NCI-H2029 (cell line): Measurements from ENCODE around the gene TEPSIN.

Source experiments
- DNase-seq: peaks from one replicate; lab custom pipeline; 2025; lab: John Stamatoyannopoulos, UW

TEPSIN gene

DNA sequence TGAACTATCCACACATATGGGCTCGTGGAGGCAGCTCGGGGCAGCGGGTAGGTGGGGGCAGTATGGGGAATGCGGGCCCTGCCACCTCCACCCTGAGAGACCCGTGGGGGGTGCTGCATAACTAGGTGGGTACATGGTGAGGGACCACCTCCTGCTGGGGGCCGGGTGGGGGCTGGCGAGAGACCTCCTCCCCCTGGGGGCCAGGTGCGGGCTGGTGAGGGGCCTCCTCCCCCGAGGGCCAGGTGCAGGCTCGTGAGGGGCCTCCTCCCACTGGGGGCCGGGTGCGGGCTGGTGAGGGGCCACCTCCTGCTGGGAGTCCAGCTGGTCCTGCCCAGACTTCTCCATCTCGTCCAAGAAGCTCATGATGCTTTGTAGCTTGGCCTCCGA is 41.5 kb downstream of the TEPSIN start:
- DNase-seq: no peak

DNA sequence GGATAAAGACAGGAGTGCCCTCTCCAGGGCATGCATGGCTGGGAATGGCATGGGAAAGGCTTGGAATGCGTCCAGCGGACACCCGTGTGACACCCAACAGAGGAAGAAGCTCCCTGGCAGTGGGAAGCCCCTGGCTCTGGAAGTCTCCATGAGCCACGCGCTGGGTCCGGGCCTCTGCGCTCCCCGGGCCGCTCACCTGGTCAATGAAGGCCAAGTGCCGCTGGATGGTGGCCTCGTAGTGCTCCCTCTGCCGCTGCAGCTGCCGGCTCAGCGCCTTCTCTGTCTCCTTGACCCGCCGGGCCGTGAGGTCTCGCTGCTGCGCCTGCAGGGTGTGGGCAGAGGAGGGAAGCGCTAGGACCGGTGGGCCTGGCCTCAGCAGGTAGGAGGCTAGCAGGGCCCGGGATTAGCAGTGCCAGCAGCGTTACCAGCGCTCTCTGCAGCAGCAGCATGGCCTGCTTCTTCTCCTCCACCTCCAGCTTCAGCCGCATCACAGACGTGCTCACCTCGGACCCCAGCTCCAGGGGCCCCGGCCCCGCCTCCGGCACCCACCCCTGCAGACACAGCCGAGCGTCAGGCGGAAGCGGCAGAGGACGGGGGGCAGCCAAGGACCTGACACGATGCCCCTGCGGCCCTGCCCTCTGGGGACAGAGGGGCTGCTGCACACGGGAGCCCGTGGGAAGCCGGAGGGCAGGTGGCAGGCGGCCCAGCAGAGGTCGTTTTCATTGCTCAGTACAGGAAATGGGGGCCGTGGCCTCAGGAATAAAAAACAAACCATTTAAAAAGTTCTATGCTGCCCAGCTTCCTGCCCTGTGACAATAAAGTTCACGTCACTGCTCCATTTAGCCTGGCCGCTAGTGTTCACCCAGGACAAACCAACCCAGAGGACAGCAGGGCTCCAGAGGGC is 42.1 kb downstream of the TEPSIN start:
- DNase-seq: no peak

DNA sequence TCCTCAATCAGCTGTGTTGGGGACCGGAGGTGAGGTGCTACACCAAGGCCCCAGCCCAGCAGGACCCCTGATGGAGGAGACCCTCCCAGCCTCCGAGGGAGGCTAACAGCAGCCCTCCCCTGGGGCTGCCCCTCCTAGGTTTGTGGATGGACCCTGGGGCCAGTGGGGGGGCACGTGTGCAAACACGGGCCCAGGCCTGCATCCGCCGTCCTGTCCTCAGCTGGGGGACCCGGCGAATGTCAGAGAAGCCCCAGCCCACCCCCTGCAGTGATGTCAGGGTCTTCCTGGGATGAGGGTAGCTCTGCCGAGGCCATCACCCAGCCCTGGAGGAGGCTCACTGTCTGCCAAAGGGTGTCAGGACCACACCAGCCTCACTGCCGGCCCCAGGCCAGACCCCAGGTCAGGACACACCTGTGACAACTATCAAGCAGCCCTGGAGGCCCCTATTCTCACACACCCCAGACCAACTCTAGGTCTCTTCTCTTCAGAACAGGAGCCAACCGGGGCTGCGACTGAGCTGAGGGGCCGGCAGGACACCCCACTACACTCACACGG is 42.8 kb downstream of the TEPSIN start:
- no peak for DNase-seq

DNA sequence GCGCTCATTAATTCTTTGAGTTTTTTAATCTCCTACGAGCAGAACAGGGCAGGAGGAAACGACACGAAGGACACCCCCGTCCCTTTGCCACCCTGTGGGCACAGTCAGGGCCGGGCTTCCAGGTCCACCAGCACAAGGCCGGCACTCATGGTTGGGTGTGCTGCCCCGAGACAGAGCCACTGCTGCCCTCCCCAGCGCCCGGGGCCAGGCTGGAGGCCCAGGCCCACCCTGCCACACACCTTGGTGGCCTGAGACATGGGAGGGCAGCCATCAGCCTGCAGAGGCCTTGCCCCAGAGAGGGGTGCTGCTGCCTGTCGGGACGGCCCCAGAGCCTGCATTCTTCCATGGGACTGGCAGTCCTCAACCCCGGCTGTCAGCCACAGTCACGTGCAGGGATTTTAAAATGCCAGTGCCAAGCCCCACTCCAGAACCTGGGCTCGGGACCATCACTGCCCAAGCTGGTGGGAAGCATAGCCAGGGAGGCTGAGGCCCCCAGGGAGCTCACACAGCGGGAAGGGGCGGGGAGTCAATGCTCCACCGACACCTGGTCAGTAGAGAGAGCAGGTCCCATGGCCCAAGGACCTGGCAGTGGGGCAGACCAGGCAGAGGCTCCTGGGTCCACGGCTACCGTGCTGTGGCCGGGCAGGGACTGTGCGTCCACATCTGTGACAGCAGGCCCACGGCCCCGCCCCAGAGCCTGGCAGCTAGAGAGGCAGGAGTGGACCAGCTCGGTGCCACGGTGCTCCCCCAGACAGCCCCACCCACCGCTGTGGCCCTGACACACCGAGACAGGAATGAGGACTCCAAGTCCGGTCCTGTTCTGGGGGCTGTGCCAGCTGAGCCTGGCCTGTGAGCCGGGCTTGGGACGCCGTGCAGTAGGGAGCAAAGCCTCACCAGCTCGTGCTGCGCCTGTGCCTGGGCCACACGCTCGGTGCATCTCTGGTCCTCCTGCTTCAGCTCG is 43.6 kb downstream of the TEPSIN start:
- DNase-seq: no peak

DNA sequence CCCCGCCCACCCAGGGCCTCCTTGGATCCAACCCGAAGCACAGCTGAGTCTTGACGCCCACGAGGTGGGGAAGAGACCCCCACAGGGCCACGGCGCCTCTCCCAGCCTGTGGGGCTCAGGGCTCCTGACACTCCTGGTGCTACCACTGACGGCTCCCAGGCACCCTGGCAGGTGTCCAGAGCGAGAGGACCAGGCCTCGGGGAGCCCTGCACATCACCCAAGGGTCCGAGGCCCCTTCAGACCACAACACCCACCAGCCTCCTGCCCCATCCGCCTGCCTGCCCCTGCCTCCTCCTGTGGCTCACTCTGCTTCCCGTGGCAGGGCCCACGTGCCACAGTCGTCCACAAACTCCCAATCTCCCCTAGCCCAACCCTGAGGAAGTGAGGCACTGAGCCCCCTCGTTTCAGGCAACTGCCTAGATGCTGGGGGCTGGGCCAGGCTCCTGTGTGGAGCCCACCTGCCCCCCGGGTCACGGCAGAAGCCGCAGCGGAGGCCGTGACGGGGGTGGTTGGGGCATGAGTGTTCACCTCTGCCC is 44.6 kb downstream of the TEPSIN start:
- no peak for DNase-seq

DNA sequence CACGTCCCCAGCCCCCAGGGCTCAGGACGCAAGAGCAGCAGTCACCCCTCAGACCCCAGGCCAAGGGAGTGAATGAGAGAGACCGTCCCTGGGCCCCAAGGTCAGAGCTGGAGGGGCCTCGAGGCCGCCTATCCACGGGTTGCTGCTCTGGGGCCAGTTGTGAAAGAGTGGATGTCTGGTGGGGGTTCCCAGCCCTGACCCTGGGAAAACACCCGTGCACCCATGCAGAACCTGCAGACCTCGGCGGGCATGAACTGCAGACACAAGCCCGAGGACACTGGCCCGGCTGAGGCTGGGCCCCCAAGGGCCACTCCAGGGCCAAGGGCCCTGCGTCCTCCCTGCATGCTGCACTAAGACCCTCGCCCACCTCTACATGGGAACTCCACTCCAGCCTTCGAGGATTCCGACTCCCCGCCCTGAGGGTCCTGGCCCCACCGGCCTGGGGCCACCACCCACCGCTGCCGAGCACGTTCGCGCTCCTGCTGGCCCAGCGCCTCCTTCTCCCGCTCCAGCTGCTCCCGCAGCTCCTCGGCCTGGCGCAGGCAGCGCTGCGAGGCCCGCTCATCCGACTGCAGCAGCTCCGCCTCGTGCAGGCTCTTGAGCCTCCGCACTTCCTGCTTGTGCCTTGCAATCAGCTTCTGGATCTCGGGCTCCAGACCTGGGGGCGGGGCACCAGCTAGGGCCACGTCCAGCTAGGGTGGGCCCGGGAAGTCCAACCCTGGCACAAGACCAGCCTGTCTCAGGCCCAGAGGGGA is 45.2 kb downstream of the TEPSIN start:
- no peak for DNase-seq

DNA sequence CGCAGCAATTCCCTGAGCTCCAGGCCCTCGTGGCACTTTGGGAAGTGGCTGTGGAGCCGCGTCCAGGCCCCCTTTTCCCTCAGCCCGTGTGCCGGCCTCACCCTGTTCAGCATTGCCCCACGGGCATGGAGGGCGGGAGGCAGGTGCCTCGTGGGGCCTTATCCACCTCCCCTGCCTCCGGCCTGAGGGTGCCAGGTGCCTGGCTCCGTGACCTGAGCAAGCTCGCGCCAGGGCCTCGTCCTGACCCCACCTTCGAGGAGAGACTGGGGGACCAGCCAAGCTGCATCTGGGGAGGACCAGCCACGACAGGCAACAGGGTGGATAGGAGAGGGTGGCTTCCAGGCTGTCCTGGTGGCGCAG is 45.8 kb downstream of the TEPSIN start:
- DNase-seq: no peak

DNA sequence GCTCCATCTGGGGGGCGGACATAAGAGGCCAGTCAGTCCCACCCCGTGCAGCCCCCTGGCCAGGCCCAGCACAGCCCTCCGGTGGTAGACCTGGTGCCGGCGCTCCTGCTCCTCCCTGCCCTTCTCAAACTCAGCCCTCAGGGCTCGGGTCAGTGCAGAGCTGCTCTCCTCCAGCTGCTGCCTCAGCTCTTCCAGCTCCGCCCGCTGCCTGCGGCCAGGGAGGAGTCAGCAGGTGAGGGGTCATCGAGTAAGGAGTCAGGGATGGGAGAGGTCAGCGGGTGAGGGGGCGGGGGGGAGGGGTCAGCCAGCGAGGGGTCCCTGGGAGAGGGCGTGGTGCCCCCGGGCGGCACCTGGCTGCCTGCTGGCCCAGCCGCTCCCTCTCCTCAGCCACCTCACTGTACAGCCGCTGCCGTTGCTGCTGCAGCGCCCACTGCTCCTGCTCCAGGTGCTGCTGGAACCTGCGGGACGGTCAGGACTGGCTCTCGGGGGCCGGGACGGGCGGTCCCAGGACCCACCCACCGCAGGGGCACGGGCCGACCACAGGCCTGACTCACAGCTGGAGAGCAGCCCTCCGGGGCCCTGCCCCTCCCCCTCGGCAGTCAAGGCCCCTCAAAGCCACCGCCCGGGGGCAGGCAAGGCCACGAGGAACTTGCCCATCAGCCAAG is 46.3 kb downstream of the TEPSIN start:
- DNase-seq: no peak

DNA sequence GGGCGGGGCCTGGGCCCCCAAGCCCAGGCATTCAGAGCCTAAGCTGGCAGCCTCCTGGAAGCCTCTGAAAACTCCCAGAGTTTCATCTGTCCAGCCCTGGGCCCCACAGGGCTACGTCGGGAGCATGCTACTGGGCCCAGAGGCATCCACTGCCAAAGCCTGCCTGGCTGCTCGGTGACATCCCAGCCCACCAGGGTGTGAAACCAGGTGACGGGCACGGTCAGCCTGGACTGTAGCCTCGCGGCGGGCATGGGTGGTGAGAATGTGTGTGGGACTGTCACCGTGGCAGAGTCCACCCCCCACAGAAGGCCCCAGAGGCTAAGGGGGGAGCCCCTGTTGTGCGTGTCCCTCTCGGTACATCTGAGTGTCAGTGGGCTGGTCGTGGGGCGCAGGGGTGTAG is 47.2 kb downstream of the TEPSIN start:
- no peak for DNase-seq

DNA sequence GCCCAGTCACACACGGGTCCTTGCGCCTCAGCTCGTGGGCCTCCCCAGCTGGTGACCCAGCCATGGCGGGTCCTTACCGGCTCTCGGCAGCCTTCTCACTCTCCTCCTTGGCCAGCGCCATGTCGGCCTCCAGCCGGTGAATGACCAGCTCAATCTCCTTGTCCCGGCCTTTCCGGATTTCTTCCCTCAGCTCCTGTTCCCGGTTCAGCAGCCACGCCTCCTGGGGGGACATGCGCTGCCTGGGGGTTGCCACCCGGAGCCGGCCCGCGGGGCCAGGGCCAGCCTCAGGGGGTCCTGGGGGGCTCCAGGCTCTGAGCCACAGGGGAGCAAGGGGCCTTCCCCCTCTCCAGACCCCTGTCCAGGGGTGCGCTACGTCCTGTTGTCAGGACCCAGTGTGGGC is 47.7 kb downstream of the TEPSIN start:
- DNase-seq: no peak

DNA sequence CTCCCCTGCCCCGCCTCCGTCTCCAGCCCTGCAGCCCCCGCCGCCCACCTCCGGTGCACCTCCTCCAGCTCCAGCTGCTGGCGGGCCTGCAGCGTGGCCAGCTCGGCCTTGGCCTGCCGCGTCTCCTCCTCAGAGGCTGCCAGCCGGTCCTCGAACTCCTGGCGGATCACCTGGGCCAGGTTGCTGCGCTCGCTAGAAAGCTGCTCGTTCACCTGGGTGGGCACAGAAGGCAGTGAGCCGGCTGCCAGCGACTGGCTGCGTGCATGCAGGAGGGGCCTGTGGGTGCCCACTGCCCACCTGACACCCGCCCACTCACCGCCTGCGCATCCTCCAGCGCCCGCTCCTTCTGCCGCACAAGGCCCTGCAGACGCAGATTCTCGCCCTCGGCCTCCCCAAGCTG is 48.3 kb downstream of the TEPSIN start:
- no peak for DNase-seq

DNA sequence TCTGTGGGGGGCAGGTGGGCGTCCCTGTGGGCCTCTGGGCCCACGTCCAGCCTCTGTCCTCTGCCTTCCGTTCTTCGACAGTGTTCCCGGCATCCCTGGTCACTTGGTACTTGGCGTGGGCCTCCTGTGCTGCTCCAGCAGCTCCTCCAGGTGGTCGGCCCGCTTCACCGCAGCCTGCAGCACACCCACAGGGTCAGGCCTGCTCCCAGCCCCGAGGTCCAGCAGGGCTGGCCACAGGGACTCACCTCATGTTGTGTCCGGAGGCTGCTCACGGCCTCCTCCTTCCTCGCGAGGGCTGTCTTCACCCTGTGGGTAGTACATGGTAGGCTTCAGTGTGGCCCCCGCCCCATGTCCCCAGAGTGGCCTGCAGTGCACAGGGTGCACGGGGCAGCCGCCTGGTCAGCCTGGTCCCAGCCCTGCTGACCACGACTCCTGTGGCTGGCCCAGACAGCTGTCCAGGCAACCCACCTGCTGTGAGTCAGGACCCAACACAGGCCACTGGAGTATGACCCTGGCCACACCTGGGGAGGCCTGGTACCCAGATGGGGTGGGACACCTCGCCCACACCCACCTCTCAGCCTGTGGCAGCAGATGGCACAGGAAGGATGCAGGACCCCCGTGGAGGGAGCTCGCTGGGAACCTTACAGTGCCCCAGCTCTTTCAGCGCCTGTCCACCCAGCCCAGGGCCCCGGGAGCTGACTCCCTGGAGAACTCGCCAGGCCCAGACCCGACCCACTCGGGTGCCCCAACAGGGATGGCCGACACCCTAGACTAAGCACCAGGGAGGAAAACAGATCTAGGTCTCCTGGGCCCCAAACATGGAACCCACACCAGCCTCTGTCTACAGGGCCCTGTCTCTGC is 49.0 kb downstream of the TEPSIN start:
- DNase-seq: no peak

DNA sequence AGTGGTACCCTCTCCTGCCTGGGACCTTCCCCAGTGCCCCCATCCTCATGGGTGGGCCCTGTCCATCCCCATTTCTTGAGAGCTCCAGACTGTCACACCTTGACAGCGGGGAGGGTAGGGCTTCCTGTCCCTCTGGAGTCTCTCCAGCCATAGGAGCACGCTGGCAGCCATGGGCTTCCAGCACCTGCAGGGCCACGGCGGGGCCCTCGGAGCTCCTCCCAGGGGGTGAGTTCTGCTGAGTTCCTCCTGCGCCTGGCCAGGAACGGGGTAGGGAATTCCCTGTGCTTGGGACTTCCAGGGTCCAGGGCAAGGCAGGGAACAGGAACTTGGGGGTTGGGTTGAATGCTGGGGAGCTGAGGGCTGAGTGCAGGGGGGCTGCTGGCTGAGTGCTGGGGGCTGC is 49.8 kb downstream of the TEPSIN start:
- no peak for DNase-seq

DNA sequence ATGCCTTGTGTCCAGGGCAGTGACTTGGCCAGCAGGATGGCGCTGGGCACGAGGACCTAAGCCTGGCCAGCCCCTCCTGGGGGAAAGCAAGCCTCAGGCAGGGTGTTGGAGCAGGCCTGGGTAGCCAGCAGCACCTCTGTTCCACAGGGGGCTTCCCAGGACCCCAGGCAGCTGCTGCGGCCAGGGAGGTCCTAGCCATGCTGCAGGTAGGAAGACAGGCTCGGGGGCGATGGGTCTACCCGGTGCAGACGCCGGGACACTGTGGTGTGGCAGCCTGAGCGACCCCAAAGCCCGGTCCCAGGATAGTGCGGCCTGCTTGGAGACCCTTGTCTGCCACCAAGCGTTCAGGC is 50.4 kb downstream of the TEPSIN start:
- DNase-seq: no peak

DNA sequence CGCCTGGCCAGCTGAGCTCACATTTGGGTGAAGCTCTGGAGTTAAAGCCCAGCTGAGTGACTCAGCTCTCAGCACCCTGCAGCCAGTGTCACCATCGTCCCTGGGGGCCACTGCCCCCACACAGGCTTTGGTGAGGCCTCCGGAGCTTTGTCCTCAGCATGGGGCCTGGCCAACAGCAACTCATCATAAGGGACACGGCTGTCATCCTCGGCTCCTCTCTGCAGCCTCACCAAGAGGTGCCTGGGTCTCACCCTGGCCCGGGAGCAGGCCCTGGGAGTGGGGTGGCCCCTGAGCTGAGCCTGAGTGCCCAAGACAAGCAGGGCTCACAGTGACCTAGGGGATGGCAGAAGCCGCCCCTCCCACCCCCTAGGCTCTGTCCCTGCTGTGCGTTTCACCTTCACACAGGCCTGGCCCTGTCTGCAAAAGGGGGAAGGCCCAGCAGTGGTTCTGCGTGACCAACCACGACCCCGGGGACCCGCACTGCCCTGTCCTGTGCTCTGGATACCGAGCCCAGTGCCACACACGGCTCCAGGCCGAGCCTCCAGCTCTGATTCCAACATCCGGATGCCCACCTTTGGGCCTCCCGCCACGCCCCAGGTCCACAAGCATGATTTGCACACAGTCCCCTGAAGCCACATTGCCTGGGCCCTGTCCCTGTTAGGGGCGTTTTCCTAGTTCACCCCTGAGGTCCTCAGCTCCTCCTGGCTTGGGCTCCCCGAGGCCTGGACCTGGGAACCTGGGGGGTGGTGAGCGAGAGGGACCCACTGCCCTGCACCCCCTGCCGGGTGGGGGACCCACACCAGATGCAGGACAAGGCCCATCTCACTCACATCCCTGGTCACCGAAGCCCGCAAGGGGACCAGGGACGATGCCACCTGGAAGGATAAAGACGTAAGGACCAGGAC is 51.0 kb downstream of the TEPSIN start:
- no peak for DNase-seq

DNA sequence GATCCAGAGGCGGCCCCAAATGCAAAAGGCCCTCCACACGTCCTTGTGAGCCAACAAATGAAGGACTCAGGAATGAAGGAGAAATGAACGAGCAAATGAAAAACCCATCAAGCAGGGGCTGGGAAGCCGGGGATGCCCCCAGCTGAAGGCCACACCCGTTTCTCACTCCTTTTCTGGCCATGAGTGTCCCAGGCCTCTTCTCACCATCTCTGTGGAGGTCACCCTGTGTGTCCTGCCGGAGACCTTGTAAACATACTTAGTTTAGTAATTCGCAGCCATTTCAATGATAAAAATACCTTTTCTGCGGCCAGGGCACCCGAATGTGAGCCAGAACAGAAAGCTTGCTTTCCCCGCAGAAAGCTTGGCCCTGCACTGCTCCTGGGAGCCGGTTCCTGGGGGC is 51.7 kb downstream of the TEPSIN start:
- no peak for DNase-seq

DNA sequence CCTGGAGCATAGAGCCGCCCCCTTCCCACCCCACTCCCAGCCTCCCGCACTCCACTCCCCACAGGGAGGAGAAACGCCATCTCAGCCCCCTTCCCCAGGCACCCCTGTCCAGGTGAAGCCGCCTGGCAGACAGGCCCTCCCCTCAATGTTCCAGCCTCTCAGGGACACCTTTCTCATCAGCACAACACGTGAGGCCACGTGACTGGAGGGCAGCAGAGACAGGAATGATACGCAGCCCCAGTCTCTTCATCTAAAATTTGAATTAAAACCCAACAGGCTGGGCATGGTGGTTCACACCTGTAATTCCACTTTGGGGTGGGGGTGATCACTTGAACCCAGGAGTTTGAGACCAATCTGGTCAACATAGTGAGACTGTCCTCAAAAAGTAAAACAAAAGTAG is 52.7 kb downstream of the TEPSIN start:
- no peak for DNase-seq

DNA sequence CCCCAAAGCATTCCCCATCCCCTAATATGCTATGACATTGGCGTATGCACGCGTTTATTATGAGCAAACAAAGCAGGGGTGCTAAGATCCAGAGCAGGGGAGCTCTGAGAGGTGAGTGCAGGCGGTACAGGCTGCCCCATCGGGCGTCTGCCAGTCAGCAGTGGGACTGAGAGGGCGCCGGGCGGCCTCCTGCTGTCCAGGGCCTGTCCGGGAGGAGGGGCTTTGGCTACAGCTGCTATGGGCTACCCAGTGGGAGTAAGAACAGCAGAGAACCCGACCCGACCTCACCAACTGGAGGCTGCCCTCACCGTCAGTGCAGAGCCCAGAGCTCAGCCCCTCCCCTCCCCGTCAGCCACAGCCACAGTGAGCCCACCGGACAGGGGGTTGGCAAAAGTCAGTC is 54.3 kb downstream of the TEPSIN start:
- no peak for DNase-seq

DNA sequence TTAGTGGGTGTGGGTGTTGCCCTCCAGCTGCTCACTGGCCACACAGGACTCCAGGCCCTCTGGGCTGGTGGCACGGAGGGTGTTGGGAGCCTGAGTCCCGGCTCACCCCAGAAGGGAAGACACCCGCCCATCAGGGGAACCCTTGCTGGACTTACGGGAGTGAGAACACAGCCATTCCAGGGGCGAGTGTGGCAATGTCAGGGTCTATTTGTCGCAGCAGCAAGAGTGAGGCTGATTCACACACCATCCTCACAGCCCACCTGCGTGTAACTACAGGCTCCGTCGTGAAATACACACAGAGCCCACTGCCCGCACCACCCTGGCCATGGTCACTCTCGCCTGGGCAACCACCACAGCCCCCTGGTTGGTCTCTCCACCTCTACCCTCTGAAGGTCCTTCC is 55.0 kb downstream of the TEPSIN start:
- DNase-seq: no peak
